ENCODE measurements around the gene ICA1.

ICA1 gene

DNA sequence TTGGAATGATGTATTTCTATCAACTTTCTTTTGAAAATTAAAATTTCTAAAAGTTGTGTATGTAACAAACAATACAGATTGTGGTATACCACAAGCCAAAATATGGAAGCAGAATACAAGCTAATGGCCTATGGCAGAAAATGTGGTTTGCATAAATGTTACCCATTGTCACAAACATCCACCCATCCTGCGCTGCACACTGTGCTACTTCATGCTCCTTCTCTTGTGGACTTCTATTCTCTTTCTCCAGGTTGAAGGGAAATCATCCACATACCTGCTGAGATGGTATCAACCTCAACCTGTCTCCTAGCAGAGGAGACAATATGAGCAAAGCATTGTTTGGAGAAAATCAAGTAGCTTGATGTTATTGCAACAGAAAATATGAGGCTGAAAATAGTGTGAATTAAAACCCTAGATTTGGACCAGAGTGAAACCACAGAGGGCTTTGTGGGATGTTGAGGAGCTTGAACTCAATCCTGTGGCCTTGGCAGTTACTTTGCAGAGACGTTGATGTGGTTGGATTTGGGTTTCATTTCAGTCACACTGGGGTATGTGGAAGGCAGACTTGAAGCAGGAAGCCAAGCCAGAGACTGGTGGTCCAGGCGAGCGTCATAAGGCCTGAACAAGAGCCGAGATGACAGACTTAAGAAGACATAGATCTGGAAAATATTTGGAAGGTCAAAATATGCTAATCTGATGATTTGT, 63.8 kb downstream of the ICA1 start:
- DNase-seq, result no peak

DNA sequence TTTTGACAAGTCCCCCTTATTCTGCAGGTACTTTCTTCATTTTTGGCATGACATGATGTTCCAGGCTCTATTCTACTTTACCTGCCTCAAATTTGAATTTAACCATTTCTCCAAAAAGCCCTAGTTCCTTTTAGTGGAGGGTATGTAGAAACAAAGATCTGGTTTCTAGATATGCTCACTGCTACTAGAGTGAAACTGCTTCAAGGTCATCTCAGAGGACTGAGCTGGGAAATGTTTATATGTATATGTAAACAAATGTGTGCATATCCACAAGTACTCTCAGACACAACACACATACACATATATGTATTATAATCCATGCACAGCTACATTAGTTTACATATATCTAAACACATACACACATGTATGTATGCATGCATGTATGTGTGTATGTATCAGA, 69.1 kb downstream of the ICA1 start:
- no peak for DNase-seq

DNA sequence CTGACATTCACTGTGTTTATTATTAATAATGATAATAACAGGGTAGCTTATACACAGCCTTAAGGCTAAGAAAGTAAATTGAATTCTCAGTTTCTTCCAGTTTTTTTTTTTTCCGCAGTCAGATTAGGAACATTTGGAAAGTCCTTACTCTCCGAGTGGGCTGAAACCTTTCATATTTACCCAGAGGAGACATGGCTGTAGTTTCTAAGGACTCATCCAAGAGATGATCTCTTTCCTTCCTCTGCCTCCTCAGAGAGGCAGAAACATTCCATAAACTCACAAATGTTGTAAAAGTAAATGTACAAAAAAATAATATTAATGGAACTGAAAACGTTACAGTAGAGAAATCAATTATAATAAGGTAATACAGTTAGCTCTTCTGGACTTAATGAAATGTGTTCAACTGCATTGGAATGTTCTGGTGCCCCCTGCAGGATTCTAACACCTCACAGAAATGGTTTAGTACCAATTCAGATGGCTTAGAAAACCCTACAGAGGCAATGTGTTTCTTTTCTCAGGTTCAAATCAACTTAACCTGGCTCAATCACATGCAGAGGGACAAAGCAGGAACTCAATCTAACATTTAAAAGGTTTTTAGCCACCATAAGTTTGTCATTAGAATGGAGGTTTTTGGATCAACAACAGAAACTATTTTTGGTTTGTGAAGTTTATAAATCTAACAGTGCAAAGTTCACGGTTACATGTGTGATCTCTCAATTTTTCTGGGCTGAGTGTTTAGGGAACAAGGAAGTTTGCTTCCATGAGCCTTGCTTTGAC, 71.7 kb downstream of the ICA1 start:
- peak in 1 of 2 experiments; percentile 54 for DNase-seq

DNA sequence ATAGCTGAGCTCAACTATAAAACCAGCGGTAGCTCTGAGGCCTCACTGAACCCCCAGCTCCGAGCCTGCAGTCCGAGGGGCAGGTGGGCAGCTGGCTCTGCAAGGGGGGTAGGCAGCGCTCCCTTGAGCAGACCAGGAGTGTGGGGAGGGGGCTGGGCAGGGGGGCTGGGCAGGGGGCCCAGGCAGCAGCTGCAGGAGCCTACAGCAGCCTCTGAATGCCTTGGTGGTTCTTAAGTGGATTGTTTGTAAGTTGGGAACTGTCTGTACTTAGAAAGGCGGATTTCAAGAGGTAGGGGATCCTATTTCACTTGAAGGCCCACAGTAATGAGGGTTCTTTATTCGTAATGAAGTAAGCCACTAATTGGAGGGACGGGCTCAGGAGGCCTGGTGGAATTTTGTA, 72.3 kb downstream of the ICA1 start:
- DNase-seq, result no peak

DNA sequence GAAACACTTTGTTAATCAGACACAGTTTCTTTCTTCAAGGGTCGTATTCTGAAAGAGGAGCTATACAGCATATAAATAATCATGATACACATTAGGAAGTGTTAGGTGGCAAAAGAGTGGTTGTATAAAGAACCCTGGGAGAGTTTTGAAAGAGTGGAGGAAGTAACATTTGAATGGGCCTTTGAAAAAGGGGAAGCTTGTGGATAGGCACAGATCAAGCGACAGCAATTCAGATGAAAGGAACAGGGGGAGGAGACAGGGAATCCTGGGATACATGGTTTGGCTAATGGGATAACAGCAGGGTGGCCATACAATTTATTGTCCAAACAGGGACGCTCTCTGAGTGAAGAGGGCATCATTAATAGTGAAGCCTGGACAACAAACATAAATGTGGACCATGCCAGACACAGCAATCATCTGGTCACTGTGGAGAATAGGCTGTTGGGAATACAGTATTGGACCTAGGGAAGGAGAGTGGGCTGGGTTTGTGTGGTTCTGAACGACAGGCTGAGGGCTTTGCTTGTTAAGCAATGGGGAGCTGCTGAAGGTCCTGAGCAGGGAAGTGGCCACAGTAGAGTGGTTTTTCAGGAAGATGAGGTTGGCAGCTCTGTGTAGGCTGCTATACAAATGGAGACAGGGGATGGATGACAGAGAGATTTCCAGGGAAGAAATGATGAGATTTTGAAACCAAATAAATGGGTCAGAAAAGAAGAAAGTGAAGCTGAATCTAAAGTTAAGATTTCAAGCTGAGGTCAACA, 75.9 kb downstream of the ICA1 start:
- no peak for DNase-seq

DNA sequence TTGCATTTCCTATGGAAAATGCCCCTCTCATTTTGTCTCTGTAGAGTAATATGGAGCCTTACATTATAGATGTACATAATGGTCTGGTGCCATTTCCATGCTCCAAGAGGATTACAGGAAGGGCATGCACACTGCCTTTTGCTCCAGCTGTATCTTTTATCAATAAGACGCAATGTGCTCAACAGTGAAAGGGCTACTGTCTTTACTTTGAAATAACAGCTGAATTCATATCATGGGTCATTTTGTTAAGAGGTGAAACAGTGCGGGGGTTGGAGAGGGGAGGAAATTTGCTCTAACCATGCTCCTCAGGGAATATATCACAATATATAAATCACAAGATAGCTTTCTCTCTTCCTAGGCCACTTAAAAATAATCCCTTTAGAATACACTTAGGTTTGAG, 77.7 kb downstream of the ICA1 start:
- no peak for DNase-seq

DNA sequence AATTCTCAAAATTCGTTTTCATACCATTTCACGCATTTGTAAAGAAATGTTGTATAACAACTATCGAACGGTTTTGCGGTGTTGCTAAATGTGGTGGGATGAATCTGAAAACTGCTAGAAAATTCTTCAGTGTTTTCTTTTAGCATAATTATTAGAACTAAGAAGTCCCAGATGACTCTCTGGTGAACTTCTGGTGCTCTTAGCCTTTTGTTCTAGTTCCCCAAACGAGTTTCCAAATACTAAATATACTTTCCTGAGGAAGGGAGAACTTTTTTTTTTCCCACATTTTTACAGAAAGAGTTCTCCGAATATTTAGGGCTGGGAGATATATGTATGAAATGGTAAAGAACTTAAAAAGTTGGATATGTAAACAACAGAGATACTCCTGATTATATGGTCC, 82.5 kb downstream of the ICA1 start:
- DNase-seq, result no peak

DNA sequence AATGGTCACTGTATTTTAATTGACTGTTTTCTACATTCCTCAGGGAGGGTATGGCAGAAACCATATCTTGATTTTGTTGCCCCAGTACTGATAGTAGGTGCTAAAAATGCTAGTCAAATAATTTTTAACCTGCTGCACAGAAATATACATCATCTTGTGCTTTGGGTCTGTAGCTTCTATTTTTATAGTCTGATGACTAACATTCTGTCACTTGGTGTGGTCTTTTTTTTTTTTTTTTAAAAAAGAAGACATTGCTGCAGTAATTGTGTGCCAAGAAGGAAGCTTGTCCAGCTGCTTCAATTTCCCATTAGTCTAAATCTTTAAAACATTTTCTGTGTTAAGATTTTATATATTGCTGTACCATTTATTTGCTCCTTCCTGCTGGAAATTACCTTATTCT, 83.6 kb downstream of the ICA1 start:
- DNase-seq, result no peak

DNA sequence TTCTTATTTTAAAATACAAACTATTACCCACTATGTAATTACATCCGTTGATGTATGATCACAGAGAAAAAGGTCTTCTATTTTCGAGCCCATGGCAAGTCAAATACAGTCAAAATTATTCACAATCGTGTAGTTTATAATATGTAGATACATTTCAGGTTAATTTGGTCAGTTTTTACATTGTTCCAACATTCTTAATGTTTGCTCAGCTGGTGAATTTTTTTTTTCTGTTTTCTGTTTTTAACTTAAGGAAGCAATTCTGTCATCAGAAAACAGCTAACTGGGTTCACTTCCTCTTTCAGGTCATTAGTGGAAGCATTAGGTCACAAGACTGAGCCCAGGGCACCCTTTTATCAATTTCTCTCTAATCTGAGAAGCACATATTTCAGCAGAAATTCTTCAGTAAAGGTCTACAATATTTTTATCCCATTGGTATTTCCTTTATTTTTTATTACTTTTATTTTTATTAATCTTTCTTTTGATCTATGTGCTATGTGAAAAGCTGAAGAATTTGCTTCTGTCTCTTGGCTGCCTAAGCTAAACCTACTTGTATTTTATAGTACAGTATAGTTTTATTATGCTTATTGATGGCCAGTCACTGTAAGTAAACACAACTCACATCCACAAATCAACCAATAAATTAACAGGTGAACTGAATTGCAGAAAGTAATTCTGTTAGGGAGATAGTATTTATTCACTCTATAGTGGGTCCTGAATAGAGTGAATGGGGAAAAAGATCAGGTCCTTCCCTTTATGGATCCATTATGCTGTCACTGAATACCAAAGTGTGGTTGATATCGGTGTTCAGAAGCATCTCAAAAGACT, 84.6 kb downstream of the ICA1 start:
- DNase-seq, result no peak

DNA sequence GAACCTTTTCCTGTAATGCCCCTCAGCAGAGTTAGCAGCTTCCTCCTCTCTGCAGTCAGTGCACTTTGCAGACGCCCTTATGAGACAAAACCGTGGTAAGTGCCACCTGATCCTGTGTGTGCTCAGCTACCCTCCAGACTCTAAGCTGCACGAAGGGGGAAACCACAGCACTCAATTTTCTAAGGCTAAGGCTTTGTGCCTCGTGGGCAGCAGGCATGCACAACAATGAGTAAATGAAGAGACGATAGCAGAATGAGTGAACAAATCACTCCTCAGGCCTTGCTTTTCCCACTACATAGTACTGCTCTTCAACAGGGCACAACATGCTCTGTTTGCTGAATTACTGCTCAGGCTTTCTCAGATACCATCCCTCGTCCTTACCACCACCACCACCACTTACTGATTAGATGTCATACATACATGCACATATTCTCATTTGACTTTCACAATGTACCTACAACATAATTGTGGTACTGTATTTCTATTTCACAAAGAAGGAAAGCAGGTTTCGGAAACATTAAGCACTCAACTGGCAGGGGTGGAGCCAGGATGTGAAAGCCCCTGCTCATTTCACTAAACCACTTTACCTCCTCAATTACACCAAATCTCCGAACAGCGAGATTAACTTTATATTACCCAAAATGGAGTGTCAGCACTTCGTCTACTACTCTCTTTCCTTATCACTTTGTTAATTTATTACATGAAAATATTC, 85.4 kb downstream of the ICA1 start:
- no peak for DNase-seq

DNA sequence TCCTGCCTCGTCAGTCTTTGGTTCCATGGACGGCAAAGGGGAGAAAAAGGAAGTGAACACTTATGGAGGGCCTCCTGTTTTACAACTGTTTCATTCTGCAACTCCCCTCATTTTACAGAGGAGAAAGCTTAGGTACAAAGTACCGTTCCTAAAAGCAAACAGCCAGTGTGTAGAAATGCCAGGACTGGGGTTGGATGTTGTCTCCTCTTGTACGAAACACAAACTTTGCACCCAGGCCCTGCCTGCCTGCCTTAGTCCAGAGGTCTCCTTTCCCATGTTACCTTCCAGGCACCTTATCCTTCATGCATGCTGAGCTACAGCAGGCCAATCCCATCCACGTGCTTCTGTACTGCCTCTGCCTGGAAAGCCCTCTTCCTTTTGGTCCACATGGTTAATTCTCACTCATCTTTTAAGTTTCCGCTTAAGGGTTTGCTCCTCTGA, 86.0 kb downstream of the ICA1 start:
- DNase-seq, result no peak

DNA sequence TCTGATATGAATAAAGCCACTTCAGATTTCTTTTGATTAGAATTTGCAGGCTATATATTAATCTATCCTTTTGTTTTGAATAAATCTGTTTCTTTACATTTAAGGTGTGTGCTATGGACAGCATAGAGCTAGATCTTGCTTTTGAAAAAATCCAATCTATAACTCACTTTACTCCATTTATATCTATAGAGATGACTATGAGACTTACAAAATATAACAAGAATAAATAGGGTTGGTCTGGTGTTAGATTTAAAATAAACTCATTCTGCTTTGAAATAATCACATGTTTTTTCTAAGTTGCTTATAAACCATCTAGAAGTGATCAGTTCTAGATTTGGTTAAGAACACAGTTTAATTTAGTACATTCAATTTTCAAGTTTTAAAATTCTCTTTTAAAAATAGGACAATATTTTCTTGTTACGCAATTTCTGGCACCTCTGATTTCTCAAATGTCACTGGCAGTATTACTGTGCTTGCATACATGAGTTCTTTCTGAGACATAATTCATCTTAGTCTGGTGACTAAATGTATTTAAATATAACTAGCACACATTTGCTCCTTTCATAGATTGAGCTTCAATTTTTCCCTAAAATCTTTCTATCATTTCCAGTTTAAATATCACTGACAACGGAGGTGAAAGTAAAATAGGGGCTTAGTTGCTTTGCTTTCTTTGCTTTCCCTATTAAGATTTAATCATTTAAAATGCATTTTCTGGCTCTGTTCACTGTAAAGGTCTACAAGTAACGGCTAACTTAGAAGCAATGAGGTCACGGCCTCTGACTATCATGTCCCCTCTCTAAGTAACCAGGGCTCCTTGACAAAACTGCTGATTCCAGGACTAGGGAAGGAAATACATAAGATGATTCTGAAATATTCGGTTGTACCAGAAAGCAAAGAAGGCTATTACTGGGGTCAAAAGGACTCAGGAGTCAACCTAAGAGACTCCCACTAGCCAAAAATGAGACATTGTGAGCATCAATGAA, 89.3 kb downstream of the ICA1 start:
- DNase-seq, result no peak

DNA sequence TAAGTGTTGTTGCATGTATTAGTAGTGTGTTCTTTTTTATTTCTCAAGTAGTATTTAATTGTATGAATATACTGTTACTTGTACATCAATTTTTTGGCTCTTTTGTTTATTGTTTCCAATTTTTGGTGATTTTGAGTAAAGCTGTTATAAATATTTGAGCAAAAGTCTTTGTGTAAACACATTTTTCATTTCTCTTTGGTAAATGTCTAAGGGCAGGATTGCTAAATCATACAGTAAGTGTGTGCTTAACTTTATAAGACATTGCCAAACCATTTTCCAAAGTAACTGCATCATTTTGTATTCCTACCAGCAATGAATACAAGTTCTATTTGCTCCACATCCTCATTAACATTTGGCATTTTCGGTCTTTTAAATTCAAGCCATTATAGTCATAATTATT, 92.8 kb downstream of the ICA1 start:
- DNase-seq, result no peak

DNA sequence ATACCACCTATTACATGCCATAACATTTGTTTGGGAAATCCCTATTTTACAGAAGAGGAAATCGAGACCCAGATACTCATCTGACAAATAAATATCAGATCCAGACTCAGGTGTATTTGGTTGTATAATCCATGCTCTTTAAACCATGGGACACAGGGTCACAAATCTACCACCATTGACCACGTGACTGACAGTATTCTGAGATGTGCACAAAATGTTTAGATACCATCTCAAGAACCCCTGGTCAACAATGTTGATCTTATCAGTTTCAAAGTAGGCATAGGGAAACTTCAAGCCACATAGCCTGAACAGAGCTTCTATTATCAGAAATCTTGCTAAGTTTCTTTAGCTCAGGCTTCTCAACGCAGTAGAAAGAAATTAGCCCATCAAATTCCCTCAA, 93.6 kb downstream of the ICA1 start:
- no peak for DNase-seq

DNA sequence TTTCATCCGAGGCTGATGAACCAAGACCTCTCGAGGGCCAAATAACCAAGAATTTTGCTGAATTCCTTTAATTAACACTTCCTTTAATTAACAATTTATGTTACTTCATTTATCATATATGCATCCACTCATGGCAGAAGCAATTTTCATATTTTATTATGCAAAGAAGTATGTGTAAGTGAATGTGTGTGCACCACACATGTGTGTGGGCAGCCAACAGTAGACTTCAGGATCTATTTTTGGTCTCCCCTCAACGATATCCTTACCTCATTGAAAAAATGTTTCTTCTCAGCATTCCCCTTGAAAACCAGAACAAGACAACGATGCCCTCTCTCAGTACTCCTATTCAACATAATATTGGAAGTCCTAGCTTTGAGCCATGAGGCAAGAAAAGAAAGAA, 96.8 kb downstream of the ICA1 start:
- DNase-seq, result no peak

DNA sequence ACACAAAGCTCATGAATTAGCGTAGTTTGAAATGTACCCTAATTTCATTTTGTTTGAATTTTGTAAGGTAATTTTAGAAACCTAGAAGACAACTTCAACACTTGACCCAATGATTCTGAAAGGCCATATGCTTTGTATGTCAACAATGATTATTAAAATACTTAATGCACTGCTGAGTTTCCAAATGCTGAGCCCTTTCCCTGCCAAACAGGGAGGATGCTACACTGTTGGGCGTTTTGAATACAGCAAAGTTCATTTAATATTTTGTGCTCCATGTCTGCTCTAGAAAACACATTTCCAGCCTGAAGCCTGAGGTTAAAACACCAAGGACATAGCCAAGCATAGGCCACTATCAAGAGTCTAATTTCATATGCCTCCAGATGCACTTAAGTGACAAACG, 99.8 kb downstream of the ICA1 start:
- DNase-seq, result no peak

DNA sequence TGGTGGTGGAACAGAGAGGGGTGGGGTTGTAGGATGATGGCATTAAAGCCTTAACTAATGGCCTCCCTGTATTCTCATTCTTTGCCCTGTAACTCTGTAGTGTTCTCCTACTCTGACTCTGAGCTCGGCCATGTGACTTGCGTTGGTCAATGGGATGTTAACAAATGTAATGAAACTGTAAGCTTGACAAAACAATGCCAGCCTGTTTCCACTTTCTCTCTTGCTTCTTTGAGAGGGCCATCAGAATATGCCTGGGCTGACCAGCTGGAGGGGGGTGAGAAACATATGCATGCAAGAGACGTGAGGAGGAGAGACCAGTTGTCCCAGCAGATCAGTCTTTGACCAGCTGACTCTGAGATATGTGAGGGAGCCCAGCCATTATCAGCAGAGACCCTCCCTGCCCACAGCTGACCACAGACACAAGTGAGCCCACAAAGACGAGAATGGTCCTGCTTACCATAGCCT, 100.6 kb downstream of the ICA1 start:
- DNase-seq, result no peak

DNA sequence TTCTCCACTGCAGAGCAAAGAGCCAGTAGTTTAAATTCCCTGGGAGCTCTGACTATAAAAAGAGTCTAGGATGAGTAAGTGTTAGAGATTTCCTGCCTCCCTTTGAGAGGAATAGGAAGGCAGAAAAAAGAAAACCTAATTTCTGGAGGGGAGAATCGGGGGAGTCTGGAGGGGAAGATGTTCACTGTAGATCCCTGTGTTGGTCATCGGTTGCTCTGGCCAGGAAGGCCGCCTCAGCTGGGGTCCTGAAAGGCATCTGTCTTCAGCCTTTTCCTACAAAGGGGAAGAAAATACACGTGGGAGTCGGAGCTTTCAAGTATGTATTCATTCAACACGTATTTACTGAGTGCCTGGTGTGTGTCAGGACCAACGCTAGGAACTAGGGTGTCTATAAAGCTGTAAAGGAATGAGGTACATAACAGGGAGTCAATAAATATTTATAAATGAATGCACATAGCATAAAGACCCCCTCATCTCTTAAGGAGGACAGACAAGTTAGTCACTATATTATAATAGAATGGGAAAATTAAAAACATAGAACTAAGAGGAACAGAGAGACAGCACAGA, 101.1 kb downstream of the ICA1 start:
- no peak for DNase-seq

DNA sequence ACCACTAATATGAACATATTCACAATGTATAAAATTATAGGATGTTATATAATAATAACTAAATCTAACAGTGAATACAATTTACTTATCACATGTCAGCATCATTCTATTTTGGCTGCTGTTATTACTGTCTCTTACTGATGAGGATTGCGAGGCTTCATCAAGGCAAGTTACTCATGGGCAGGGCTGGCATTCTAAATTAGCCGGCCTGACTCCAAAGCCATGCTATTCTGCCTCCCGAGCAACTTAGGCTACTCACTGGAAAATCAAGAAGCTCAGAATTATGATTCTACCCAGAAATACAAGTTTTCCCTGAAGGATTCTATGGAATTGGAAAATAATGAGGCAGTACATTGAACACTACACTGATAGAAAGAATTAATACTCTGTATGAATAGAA, 101.7 kb downstream of the ICA1 start:
- DNase-seq, result no peak

DNA sequence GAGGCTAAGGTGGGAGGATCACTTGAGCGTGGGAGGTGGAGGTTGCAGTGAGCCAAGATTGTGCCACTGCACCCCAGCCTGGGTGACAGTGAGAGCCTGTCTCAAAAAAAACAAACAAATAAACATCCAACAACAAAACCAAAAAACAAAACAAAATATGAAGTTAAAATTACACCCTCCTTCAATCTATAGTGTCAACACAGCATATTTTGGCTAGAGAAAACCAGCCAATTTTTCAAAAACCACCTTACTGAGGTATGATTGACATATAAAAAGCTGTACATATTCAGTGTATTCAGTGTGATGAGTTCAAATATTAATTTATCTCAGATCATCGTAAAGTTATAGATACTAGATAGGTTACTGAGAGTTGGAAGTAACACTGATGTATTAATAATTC, 102.4 kb downstream of the ICA1 start:
- no peak for DNase-seq

DNA sequence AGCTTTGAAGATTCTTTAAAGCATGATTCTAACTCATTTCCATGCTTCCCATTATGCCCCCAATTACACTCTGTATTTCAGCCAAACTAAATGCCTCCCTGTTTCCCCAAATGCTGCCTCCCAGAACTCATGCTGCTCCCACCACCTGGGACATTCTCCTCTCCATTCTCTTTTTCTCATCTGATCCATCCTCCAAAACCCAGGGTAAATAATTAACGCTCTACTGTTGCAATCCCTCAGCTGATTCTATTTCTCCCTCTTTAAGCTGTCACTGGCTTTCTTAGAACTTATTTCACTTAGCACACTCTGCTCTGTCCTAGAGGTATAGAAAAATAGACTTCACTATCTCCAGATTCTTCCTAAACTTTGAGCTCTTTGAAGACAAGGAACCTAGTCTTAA, 104.7 kb downstream of the ICA1 start:
- DNase-seq, result no peak

Data from SW 1271 (cell line).